Liver (tissue), 3 donors: ENCODE measurements around the gene NT5DC2.

Source experiments
- ATF3 ChIP-seq: IDR thresholded peaks from 2 replicates; pipeline ENCODE4 v1.6.1; 2016; ENCODE audit warnings: antibody characterized with exemption
- JUND ChIP-seq, 2 donors: IDR thresholded peaks; 2 replicates each; pipeline ENCODE4 v1.6.1; 2016; ENCODE audit warnings: antibody characterized with exemption in 2 of 2
- TF ChIP-seq, protein P1 (sequence below): fragments of 150-350 bp; IDR thresholded peaks from 2 replicates; pipeline ENCODE4 v1.5.1; 2017; ENCODE audit warnings: improper control_type of control experiment, low read depth, low read length; ENCODE audit not compliant: missing input control
- donor health status: healthy.
- donor health status: healthy.

- TF ChIP-seq, protein P1, sequence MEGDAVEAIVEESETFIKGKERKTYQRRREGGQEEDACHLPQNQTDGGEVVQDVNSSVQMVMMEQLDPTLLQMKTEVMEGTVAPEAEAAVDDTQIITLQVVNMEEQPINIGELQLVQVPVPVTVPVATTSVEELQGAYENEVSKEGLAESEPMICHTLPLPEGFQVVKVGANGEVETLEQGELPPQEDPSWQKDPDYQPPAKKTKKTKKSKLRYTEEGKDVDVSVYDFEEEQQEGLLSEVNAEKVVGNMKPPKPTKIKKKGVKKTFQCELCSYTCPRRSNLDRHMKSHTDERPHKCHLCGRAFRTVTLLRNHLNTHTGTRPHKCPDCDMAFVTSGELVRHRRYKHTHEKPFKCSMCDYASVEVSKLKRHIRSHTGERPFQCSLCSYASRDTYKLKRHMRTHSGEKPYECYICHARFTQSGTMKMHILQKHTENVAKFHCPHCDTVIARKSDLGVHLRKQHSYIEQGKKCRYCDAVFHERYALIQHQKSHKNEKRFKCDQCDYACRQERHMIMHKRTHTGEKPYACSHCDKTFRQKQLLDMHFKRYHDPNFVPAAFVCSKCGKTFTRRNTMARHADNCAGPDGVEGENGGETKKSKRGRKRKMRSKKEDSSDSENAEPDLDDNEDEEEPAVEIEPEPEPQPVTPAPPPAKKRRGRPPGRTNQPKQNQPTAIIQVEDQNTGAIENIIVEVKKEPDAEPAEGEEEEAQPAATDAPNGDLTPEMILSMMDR = no peak
- TF ChIP-seq ATF3 (no peak), JUND (IDR thresholded peaks at IDR 0.05) (no peak)
Measured at GRCh38 chr3:52518723-52519444, 14.8 kb downstream of the NT5DC2 start.
